GM12878 (cell line): Measurements from ENCODE around the gene POP5. TPM values are rescaled to one million over a fixed set of nuclear protein-coding genes. Genes with fewer than 3 reads are reported as not detected.

Experiments used
- ATAC-seq: fragments of 200-7000 bp; cut with Tn5 transposase; 3 replicates; pipeline ENCODE4 v1.9.1; 2020; ENCODE audit warnings: mild to moderate bottlenecking, moderate library complexity
- BruUV-seq: library from RNA; stranded (reverse); fragments of 400-500 nt; replicated peaks from 2 replicates; lab custom pipeline; 2021; lab: Mats Ljungman, UMichigan
- CTCF ChIA-PET: fragments of 300-600 bp; sonication (Branson Sonifier 250); formaldehyde crosslinking; extraction: SDS; loops from one replicate; lab custom pipeline; 2021; ENCODE audit warnings: inconsistent platforms; lab: Yijun Ruan, JAX
- POLR2A ChIA-PET: fragments of 350-600 bp; formaldehyde crosslinking; extraction: SDS; loops from one replicate; lab custom pipeline; 2021; ENCODE audit warnings: inconsistent platforms; lab: Charles Lee
- RAD21 ChIA-PET: fragments of 300-600 bp; sonication (Branson Sonifier 250); formaldehyde crosslinking; loops from one replicate; lab custom pipeline; 2023; ENCODE audit warnings: antibody characterized with exemption; ENCODE audit not compliant: unreplicated experiment; lab: Charles Lee
- SMC1A ChIA-PET: fragments of 300-600 bp; sonication (Branson Sonifier 250); formaldehyde crosslinking; loops from one replicate; lab custom pipeline; 2023; ENCODE audit not compliant: unreplicated experiment, uncharacterized antibody; lab: Charles Lee
- DNase-seq: peaks from one replicate; pipeline ENCODE4 v3.0.0-alpha.2; 2011; ENCODE audit warnings: low read depth, low spot score
- FAIRE-seq: peaks from 3 replicates; lab custom pipeline; 2011; peaks lifted over from hg19 to GRCh38; lab: Jason Lieb, UNC
- H2AFZ ChIP-seq: 2 replicates; pipeline ENCODE4 v1.6.0; 2011; ENCODE audit warnings: low read depth, low read length, control low read depth; ENCODE audit not compliant: control insufficient read depth
- H3K27ac ChIP-seq: 2 replicates; pipeline ENCODE4 v1.5.1; 2011; ENCODE audit warnings: control low read depth; ENCODE audit not compliant: control insufficient read depth, insufficient read depth
- H3K27me3 ChIP-seq, 2 experiments: replicated peaks in 1 of 2; 2 replicates each; pipeline versions ENCODE4 v1.6.0 to v1.6.1; 2011; ENCODE audit warnings: low read length in 1 of 2; ENCODE audit not compliant: control insufficient read depth in 2 of 2, insufficient read depth in 2 of 2
- H3K36me3 ChIP-seq, 2 experiments: 2 replicates each; pipeline ENCODE4 v1.5.1; 2011; ENCODE audit warnings: low read length in 1 of 2; ENCODE audit not compliant: control insufficient read depth in 2 of 2, insufficient read depth in 2 of 2
- H3K4me1 ChIP-seq: 2 replicates; pipeline ENCODE4 v1.6.1; 2011; ENCODE audit warnings: mild to moderate bottlenecking, low read length, moderate library complexity, mixed read lengths; ENCODE audit not compliant: control insufficient read depth, insufficient read depth
- H3K4me2 ChIP-seq: 2 replicates; pipeline ENCODE4 v1.6.0; 2011; ENCODE audit warnings: control low read depth; ENCODE audit not compliant: control insufficient read depth, insufficient read depth
- H3K4me3 ChIP-seq: fragments of 200-600 bp; sonication (generic); 2 replicates; pipeline ENCODE4 v1.5.1; 2016
- H3K79me2 ChIP-seq: 2 replicates; pipeline ENCODE4 v1.6.0; 2011; ENCODE audit warnings: low read length; ENCODE audit not compliant: control insufficient read depth, insufficient read depth
- H3K9ac ChIP-seq: 2 replicates; pipeline ENCODE4 v1.8.0; 2011; ENCODE audit warnings: low read length, control low read depth, mixed read lengths; ENCODE audit not compliant: control insufficient read depth, insufficient read depth
- H3K9me3 ChIP-seq: replicated peaks from 3 replicates; pipeline ENCODE4 v1.5.1; 2011; ENCODE audit warnings: mild to moderate bottlenecking, low read length; ENCODE audit not compliant: control insufficient read depth, insufficient read depth
- H4K20me1 ChIP-seq: 2 replicates; pipeline ENCODE4 v1.6.0; 2011; ENCODE audit not compliant: control insufficient read depth, insufficient read depth
- EGR1 ChIP-seq, 2 experiments: IDR thresholded peaks; 1 replicate in 1 of 2; 2 replicates in 1 of 2; pipeline ENCODE4 v1.6.1; 2011 to 2012; ENCODE audit warnings: low read depth in 2 of 2, low read length in 2 of 2, borderline replicate concordance in 1 of 2, mild to moderate bottlenecking in 1 of 2, moderate library complexity in 1 of 2
- WGBS: methylation state at CpG from one replicate; pipeline ENCODE4 v1.1.6; 2016; ENCODE audit warnings: low lambda C conversion rate; ENCODE audit not compliant: insufficient replicate concordance, insufficient coverage; ENCODE audit errors: missing lambda C conversion rate; 5-methylcytosine and 5-hydroxymethylcytosine counted together
- in situ Hi-C: fragments of 300-500 bp; cut with MboI; formaldehyde crosslinking; loops from 9 replicates; pipeline ENCODE4 v1.14.3; 2018; ENCODE audit warnings: mixed read lengths
- intact Hi-C: fragments of 100-400 bp; cut with micrococcal nuclease; formaldehyde crosslinking; loops from one replicate; pipeline ENCODE4 v1.14.2; 2022; ENCODE audit not compliant: unreplicated experiment
- polyA plus RNA-seq, 11 experiments: library from polyadenylated mRNA; depleted of rRNA in 4 of 11; unstranded in 6 of 11; stranded (reverse) in 5 of 11; fragments of >200 nt; fragmentation: Nextera tagmentation in 4 of 11; fragmentation: Illumina TruSeq in 1 of 11; extraction: Ambion mirVana in 4 of 11; extraction: Trizol in 1 of 11; gene quantifications; 1 replicate in 1 of 11; 2 replicates in 10 of 11; pipeline versions ENCODE4 v1.2.1 to v1.2.3, GENCODE V29; 2011 to 2016; ENCODE audit warnings: inconsistent platforms in 2 of 11, missing spikeins in 2 of 11, low read depth in 1 of 11
- total RNA-seq, 4 experiments: library from RNA; depleted of rRNA in 3 of 4; stranded (reverse); fragments of >200 nt in 3 of 4; fragmentation: Illumina TruSeq in 1 of 4; extraction: Trizol in 1 of 4; gene quantifications; 2 replicates each; pipeline versions ENCODE4 v1.2.1 to v1.2.3, GENCODE V29; 2013 to 2021
- TF ChIP-seq, protein P1 (sequence below): fragments of 450-650 bp; formaldehyde crosslinking; IDR thresholded peaks from 2 replicates; pipeline ENCODE4 v1.4.0; 2020; ENCODE audit warnings: mild to moderate bottlenecking, moderate library complexity
- TF ChIP-seq, protein P2 (sequence below): fragments of 450-650 bp; IDR thresholded peaks from 2 replicates; pipeline ENCODE4 v1.6.1; 2016; ENCODE audit warnings: mild to moderate bottlenecking, moderate library complexity, borderline replicate concordance

POP5 gene
- total and polyA plus RNA-seq, 10 of the 15 experiments (the other 5 are each of a cell fraction or from before 2014, with no cell fraction given) = 50.3 to 234 (median 83.7) TPM

DNA sequence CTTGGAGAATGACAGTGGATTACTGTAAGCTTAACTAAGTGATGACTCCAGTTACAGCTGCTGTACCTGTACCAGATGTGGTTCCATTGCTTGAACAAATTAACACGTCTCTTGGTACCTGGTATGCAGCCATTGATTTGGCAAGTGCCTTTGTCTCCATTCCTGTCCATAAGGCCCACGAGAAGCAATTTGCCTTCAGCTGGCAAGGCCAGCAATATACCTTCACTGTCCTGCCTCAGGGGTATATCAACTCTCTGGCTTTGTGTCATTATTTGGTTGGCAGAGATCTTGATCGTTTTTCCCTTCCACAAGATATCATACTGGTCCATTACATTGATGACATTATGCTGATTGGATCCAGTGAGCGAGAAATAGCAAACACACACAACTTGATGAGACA lies 29.4 kb upstream of the POP5 start:
- POLR2A ChIA-PET = no interaction called here
- FAIRE-seq = no peak
- CTCF ChIA-PET = no interaction called here

More for the DNA sequence above, 29.4 kb upstream of the POP5 start:
- ATAC-seq (no peak), DNase-seq (no peak)
- no peak overlapping the region for H3K9ac ChIP-seq
- no peak overlapping the region for H3K4me3 ChIP-seq
- H3K9me3 ChIP-seq = no peaks in the 10 kb centered on the region
- no peak for TF ChIP-seq EGR1 (IDR thresholded peaks at IDR 0.05; ENCODE audit: borderline replicate concordance in 1 of 2, low read depth in 2 of 2, low read length in 2 of 2)
- TF ChIP-seq, protein P1, sequence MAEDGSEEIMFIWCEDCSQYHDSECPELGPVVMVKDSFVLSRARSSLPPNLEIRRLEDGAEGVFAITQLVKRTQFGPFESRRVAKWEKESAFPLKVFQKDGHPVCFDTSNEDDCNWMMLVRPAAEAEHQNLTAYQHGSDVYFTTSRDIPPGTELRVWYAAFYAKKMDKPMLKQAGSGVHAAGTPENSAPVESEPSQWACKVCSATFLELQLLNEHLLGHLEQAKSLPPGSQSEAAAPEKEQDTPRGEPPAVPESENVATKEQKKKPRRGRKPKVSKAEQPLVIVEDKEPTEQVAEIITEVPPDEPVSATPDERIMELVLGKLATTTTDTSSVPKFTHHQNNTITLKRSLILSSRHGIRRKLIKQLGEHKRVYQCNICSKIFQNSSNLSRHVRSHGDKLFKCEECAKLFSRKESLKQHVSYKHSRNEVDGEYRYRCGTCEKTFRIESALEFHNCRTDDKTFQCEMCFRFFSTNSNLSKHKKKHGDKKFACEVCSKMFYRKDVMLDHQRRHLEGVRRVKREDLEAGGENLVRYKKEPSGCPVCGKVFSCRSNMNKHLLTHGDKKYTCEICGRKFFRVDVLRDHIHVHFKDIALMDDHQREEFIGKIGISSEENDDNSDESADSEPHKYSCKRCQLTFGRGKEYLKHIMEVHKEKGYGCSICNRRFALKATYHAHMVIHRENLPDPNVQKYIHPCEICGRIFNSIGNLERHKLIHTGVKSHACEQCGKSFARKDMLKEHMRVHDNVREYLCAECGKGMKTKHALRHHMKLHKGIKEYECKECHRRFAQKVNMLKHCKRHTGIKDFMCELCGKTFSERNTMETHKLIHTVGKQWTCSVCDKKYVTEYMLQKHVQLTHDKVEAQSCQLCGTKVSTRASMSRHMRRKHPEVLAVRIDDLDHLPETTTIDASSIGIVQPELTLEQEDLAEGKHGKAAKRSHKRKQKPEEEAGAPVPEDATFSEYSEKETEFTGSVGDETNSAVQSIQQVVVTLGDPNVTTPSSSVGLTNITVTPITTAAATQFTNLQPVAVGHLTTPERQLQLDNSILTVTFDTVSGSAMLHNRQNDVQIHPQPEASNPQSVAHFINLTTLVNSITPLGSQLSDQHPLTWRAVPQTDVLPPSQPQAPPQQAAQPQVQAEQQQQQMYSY = no peak
- TF ChIP-seq, protein P2, sequence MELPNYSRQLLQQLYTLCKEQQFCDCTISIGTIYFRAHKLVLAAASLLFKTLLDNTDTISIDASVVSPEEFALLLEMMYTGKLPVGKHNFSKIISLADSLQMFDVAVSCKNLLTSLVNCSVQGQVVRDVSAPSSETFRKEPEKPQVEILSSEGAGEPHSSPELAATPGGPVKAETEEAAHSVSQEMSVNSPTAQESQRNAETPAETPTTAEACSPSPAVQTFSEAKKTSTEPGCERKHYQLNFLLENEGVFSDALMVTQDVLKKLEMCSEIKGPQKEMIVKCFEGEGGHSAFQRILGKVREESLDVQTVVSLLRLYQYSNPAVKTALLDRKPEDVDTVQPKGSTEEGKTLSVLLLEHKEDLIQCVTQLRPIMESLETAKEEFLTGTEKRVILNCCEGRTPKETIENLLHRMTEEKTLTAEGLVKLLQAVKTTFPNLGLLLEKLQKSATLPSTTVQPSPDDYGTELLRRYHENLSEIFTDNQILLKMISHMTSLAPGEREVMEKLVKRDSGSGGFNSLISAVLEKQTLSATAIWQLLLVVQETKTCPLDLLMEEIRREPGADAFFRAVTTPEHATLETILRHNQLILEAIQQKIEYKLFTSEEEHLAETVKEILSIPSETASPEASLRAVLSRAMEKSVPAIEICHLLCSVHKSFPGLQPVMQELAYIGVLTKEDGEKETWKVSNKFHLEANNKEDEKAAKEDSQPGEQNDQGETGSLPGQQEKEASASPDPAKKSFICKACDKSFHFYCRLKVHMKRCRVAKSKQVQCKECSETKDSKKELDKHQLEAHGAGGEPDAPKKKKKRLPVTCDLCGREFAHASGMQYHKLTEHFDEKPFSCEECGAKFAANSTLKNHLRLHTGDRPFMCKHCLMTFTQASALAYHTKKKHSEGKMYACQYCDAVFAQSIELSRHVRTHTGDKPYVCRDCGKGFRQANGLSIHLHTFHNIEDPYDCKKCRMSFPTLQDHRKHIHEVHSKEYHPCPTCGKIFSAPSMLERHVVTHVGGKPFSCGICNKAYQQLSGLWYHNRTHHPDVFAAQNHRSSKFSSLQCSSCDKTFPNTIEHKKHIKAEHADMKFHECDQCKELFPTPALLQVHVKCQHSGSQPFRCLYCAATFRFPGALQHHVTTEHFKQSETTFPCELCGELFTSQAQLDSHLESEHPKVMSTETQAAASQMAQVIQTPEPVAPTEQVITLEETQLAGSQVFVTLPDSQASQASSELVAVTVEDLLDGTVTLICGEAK = no peak
- no peak overlapping the region for H3K4me2 ChIP-seq
- no peaks in the 10 kb centered on the region for H4K20me1 ChIP-seq
- intact Hi-C loops (no loop called here), in situ Hi-C loops (no loop called here)
- no peak overlapping the region for H3K27ac ChIP-seq
- no peak overlapping the region for H2AFZ ChIP-seq
- WGBS = 1% methylated on average over 4 of the region's 4 CpGs
- H3K36me3 ChIP-seq = no peaks in the 10 kb centered on the region
- no peaks in the 10 kb centered on the region for H3K27me3 ChIP-seq
- BruUV-seq = no TSS peak
- ChIA-PET RAD21 (no interaction called here), SMC1A (no interaction called here)
- no peaks in the 10 kb centered on the region for H3K79me2 ChIP-seq
- H3K4me1 ChIP-seq = no peaks in the 10 kb centered on the region
